GM19035 (cell line): ENCODE measurements around the gene SRCAP.

Experiments used
- ATAC-seq: cut with Tn5 transposase; IDR thresholded peaks from one replicate; pipeline ENCODE4 v1.9.1; 2021; ENCODE audit not compliant: unreplicated experiment

The SRCAP gene

DNA sequence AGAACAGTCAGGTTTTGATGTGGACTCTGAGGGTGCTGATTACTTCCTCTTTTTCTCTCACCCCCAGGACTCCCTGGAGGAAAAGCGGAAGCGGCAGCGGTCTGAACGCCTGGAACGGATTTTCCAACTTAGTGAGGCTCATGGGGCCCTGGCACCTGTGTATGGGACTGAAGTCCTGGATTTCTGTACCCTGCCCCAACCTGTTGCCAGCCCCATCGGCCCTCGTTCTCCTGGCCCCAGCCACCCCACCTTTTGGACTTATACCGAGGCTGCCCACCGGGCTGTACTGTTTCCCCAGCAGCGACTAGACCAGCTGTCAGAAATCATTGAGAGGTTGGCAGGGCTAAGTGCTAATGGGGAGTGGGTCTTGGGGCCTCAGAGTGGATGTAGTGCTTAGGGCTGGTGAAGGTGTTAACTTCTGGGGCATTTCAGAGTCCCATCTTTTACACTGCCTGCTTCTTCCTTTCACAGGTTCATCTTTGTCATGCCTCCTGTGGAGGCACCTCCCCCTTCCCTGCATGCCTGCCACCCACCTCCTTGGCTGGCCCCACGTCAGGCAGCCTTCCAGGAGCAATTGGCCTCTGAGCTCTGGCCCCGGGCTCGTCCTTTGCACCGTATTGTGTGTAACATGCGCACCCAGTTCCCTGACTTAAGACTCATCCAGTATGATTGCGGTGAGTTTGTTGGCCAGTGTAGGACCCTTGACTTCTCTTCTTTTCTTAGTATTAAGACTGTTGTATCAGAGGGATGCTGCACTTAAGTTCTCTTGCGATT is 30.1 kb downstream of the SRCAP start:
- ATAC-seq, result no peak

DNA sequence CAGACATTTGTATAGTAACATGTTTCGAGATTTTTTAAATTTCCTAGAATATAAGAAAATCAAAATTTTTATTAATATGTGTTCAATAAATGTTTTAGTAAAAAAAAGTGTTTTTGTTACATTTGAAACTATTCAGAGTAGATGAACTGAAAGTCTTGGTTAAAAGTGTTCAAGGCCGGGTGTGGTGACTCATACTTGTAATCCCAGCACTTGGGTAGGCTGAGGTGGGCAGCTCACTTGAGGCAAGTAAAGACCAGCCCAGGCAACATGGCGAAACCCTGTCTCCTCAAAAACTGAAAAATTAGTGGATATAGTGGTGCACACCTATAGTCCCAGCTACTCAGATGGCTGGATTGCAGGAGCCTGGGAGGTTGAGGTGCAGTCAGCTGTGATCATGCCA is 32.4 kb downstream of the SRCAP start:
- no peak for ATAC-seq

DNA sequence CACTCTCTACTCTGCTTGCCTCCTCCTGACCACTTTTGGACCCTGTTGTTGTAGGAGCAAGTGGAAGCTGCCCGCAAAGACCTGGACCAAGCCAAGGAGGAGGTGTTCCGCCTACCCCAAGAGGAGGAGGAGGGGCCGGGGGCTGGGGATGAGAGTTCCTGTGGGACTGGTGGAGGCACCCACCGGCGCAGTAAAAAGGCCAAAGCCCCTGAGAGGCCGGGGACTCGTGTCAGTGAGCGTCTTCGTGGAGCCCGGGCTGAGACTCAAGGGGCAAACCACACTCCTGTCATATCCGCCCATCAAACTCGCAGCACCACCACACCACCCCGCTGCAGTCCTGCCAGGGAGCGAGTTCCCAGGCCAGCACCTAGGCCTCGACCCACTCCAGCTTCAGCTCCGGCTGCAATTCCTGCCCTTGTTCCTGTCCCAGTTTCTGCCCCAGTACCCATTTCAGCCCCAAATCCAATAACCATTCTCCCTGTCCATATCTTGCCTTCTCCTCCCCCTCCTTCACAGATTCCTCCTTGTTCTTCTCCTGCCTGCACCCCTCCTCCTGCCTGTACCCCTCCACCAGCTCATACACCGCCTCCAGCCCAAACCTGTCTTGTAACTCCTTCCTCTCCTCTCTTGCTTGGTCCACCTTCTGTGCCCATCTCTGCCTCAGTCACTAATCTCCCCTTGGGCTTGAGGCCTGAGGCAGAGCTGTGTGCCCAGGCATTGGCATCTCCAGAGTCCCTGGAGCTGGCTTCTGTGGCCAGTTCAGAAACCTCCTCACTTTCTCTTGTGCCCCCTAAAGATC is 38.2 kb downstream of the SRCAP start:
- ATAC-seq, result no peak

DNA sequence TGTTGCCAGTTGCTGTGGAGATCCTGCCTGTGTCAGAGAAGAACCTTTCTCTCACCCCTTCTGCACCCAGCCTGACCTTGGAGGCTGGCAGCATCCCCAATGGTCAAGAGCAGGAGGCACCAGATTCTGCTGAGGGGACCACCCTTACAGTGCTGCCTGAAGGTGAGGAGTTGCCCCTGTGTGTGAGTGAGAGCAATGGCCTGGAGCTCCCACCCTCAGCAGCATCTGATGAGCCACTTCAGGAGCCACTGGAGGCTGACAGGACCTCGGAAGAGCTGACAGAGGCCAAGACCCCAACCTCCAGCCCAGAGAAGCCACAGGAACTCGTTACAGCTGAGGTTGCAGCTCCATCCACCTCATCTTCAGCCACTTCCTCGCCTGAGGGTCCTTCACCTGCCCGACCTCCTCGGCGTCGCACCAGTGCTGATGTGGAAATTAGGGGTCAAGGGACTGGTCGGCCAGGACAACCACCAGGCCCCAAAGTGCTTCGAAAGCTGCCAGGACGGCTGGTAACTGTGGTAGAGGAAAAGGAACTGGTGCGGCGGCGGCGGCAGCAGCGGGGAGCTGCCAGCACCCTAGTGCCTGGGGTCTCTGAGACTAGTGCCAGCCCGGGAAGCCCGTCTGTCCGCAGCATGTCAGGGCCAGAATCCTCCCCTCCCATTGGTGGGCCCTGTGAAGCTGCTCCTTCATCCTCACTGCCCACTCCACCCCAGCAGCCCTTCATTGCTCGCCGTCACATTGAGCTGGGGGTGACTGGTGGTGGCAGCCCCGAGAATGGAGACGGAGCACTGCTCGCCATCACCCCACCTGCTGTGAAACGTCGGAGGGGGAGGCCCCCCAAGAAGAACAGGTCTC is 39.0 kb downstream of the SRCAP start:
- ATAC-seq, result no peak

DNA sequence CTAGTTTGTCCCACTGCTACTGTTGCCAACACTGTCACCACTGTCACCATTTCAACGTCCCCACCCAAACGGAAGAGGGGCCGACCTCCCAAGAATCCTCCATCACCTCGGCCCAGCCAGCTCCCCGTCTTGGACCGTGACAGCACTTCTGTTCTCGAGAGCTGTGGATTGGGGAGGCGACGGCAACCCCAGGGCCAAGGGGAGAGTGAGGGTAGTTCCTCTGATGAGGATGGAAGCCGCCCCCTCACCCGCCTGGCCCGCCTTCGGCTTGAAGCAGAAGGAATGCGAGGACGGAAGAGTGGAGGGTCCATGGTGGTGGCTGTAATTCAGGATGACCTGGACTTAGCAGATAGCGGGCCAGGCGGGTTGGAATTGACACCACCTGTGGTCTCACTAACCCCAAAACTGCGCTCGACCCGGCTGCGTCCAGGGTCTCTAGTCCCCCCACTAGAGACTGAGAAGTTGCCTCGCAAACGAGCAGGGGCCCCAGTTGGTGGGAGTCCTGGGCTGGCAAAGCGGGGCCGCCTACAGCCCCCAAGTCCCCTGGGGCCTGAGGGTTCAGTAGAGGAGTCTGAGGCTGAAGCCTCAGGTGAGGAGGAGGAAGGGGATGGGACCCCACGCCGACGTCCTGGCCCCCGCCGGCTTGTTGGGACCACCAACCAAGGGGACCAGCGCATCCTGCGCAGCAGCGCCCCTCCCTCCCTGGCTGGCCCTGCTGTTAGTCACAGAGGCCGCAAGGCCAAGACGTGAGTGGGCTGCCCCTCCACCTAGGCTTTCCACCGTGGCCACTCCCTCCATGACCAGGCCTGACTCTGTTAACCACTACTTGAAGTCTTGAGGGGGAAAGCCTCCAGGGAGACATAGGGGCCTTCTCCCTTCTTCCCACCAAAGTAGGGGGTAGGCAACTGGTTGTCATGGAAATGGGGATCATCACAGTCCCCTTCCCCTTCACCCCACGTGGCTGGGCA is 40.3 kb downstream of the SRCAP start:
- no peak for ATAC-seq

DNA sequence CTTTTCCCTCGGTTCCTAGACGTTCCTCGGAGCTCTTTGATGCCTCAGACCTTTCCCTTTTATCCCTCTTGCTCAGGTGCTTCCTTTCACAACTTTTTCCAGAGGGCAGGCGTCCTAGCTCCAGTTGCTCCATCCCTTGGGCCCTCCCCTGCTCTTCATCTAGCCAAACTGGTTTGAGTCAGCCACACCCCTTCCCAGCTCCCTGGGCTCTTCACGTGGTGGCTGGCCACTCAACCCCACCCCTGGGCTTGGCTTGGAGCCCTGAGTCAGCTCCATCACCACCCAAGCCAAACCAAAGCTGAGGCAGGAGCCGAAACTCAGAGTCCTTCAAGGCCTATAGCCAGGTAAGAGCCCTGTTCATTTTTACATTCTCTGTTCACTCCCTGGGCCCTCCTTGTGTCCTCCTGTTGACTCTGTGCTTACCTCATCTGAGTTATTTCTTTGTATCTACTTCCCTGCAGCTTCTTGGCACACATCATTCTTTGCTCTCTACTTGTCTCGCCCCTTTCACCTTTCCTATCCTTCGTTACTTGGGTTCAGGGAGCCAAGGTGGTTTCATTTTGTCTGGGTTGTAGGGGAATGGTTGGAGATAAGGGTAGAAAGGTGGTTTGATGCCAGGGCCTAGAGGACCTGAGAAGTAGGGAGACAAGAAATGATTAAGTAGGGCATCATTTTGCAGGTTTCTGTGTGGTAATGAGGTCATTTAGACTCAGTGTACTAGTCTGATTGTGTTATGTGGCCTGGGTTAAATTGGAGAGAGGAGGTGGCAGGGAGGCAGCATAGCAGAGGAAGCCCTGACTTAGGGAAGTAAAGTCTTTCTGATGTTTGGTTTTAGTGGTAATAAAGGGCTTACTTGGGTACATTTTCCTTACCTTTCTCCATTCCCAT is 41.6 kb downstream of the SRCAP start:
- no peak for ATAC-seq

GRCh38 chr16:30741461-30741914 is 42.5 kb downstream of the SRCAP start:
- ATAC-seq, result no peak

GRCh38 chr16:30743716-30744115 is 44.7 kb downstream of the SRCAP start:
- ATAC-seq, result no peak

DNA sequence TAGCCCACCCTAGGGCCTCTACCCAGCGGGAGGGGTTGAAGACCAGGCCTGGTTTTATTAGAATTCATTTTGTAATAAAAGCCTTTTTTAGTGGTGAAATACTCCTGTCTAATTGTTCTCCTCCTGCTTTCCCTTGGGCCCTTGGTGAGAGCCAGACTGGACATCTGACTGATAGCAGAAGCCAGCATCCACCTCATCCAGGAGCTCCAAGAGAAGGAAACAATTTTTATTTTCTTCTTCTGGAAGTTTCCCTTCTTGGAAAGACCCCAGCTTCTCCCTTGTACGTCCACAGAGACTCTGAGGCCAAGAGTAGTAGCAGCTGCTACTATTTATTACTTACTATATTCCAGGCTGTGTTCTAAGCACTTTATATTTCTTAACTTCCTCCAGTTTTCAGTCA is 45.2 kb downstream of the SRCAP start:
- ATAC-seq, result no peak

- no peak for ATAC-seq
Measured at GRCh38 chr16:30745082-30745481, 46.1 kb downstream of the SRCAP start.

DNA sequence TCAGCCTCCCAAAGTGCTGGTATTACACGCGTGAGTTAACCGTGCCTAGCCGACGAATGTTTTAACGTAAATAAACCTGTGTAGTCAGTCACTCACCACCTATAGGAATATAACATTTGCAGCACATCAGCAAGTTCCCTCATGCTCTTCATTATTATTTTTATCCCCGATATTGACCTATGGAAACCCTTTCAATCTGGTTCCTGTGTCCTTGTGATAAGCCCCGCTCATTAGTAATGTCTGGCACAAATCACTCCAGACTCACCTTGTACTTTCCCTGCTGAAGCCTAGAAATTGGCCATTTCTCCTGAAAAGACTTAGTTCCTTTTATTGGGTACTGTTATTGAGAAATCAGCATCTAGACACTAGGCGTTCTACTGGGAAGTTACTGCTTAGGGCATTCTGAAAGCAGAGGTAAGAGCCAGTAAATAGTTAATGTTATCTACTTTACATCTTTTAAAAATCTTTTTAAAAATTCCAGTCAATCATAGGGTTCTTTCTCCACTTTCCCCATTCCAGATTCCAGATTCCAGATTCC is 47.7 kb downstream of the SRCAP start:
- no peak for ATAC-seq

DNA sequence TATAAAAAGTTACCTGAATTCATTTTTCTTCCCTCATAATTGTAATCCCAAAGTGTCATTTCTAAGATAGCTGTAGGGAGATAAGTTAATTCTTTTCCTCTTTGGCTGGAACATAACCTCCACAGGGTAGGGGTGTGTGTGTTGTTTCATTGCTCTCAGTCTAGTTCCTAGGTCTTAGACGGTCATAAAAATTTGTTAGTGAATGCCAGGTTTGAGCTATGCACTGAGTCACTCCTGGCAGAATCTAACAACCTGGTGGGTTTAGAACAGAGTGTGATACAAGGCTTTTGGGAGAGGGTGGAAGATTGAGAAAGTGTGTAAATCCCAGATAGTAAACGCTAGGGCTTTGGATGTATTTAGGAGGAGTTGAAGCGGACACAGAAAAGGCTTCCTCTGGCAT is 48.4 kb downstream of the SRCAP start:
- ATAC-seq, result no peak

- peak; percentile 97 for ATAC-seq
Measured at GRCh38 chr16:30747799-30748633, 49.0 kb downstream of the SRCAP start, which contains the start of gene PHKG2. Gene PHKG2 (plus strand): TSS chr16:30748425. CDS start chr16:30748821, 396 bp downstream.

- ATAC-seq, result peak; percentile 17
Measured at GRCh38 chr16:30748634-30749445, 49.9 kb downstream of the SRCAP start.

GRCh38 chr16:30750201-30750600 is 51.2 kb downstream of the SRCAP start:
- no peak for ATAC-seq

DNA sequence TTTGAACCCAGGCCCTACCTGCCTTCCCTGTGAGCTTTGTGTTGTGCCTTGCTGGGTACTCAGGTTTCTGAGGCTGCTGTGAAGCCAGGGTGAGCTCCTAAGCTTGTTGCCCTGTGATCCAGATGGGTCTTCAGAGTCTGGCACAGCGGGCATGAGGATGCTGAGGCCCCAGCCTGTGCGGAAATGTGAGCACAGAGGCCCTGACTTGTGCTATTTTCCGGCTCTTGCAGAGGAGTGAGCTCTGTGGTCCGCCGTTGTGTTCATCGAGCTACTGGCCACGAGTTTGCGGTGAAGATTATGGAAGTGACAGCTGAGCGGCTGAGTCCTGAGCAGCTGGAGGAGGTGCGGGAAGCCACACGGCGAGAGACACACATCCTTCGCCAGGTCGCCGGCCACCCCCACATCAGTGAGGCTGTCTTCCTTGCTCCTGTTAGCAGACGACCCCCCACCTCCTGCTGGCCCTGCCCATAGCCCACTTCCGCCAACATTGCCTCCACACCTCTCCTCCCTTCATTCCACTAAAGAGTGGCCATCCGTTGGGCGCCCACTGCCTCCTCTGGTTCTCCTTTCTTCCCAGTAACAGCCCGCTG is 52.0 kb downstream of the SRCAP start:
- no peak for ATAC-seq

DNA sequence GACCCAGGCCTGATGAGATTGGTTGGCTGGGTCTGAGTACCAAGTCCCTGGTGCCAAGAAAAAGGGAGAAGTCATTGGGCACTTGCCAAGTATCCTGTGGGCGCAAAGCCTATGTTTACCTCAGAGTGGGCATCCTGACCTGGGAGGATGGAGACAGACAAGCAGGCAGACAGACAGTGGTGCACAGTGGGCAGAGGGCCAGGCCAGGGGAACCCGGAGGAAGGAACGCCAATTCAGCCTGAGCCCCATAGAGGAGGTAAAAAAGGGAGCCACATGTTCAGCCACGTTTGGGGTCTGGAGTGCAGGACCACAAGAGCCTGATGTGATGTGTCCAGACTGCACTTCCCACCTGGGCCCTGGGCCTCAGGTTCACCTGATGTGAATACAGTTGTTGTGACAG is 54.6 kb downstream of the SRCAP start:
- ATAC-seq, result no peak
